ENCODE data around the gene GABRA5. TPM values are rescaled to one million over a fixed set of nuclear protein-coding genes. Genes with fewer than 3 reads are reported as not detected.

The GABRA5 gene
- polyA plus RNA-seq, 1 experiment, result 3.6 TPM

- H3K4me3 ChIP-seq (ENCODE audit: low read depth, low read length), result no peak overlapping the region
- CTCF ChIA-PET, result no interaction called here
- no peak for TF ChIP-seq CTCF (IDR thresholded peaks at IDR 0.05; ENCODE audit: low read depth, low read length)
These were observed 62.7 kb downstream of the GABRA5 start for GRCh38 chr15:26929588-26929987.

GRCh38 chr15:26934848-26935247 is 68.0 kb downstream of the GABRA5 start:
- H3K27me3 ChIP-seq (ENCODE audit: control insufficient read depth, insufficient read depth, low read length), result no peaks in the 10 kb centered on the region
- ChIA-PET CTCF (no interaction called here), POLR2A (no interaction called here)
- no peak overlapping the region for H3K4me3 ChIP-seq (ENCODE audit: low read depth, low read length)
- TF ChIP-seq CTCF (IDR thresholded peaks at IDR 0.05; ENCODE audit: low read depth, low read length), result no peak
- no peak for DNase-seq (ENCODE audit: low read depth, low spot score)
- H3K27ac ChIP-seq (ENCODE audit: low read depth, low read length), result no peak overlapping the region
- H3K9me3 ChIP-seq (ENCODE audit: control insufficient read depth, insufficient read depth, low read length), result peaks cover 20% of the 10 kb centered on the region

More at GRCh38 chr15:26929588-26929987, 62.7 kb downstream of the GABRA5 start:
- Histone ChIP-seq H3K27me3 (ENCODE audit: control insufficient read depth, insufficient read depth, low read length) (no peaks in the 10 kb centered on the region), H3K9me3 (ENCODE audit: control insufficient read depth, insufficient read depth, low read length) (peaks cover 5% of the 10 kb centered on the region), H3K27ac (ENCODE audit: low read depth, low read length) (no peak overlapping the region)
- no peak for DNase-seq (ENCODE audit: low read depth, low spot score)
- POLR2A ChIA-PET, result no interaction called here

GRCh38 chr15:26935322-26935721 is 68.5 kb downstream of the GABRA5 start:
- ChIA-PET CTCF (no interaction called here), POLR2A (no interaction called here)

GRCh38 chr15:26936502-26936901 is 69.6 kb downstream of the GABRA5 start:
- no peaks in the 10 kb centered on the region for H3K27me3 ChIP-seq (ENCODE audit: control insufficient read depth, insufficient read depth, low read length)
- peaks cover 20% of the 10 kb centered on the region for H3K9me3 ChIP-seq (ENCODE audit: control insufficient read depth, insufficient read depth, low read length)
- CTCF ChIA-PET, result no interaction called here
- POLR2A ChIA-PET, result no interaction called here
- DNase-seq (ENCODE audit: low read depth, low spot score), result no peak
- TF ChIP-seq CTCF (IDR thresholded peaks at IDR 0.05; ENCODE audit: low read depth, low read length), result no peak
- H3K27ac ChIP-seq (ENCODE audit: low read depth, low read length), result no peak overlapping the region
- no peak overlapping the region for H3K4me3 ChIP-seq (ENCODE audit: low read depth, low read length)

More at GRCh38 chr15:26935322-26935721, 68.5 kb downstream of the GABRA5 start:
- no peaks in the 10 kb centered on the region for H3K27me3 ChIP-seq (ENCODE audit: control insufficient read depth, insufficient read depth, low read length)
- no peak for TF ChIP-seq CTCF (IDR thresholded peaks at IDR 0.05; ENCODE audit: low read depth, low read length)
- no peak for DNase-seq (ENCODE audit: low read depth, low spot score)
- no peak overlapping the region for H3K4me3 ChIP-seq (ENCODE audit: low read depth, low read length)
- H3K9me3 ChIP-seq (ENCODE audit: control insufficient read depth, insufficient read depth, low read length), result peaks cover 20% of the 10 kb centered on the region
- no peak overlapping the region for H3K27ac ChIP-seq (ENCODE audit: low read depth, low read length)

- peaks cover 20% of the 10 kb centered on the region for H3K9me3 ChIP-seq (ENCODE audit: control insufficient read depth, insufficient read depth, low read length)
- TF ChIP-seq CTCF (IDR thresholded peaks at IDR 0.05; ENCODE audit: low read depth, low read length), result no peak
- H3K4me3 ChIP-seq (ENCODE audit: low read depth, low read length), result no peak overlapping the region
- no peak for DNase-seq (ENCODE audit: low read depth, low spot score)
- ChIA-PET POLR2A (no interaction called here), CTCF (no interaction called here)
- no peaks in the 10 kb centered on the region for H3K27me3 ChIP-seq (ENCODE audit: control insufficient read depth, insufficient read depth, low read length)
- H3K27ac ChIP-seq (ENCODE audit: low read depth, low read length), result no peak overlapping the region
These were observed 70.3 kb downstream of the GABRA5 start for GRCh38 chr15:26937134-26937533.
